ENCODE measurements around the gene SLC17A7.

DNA sequence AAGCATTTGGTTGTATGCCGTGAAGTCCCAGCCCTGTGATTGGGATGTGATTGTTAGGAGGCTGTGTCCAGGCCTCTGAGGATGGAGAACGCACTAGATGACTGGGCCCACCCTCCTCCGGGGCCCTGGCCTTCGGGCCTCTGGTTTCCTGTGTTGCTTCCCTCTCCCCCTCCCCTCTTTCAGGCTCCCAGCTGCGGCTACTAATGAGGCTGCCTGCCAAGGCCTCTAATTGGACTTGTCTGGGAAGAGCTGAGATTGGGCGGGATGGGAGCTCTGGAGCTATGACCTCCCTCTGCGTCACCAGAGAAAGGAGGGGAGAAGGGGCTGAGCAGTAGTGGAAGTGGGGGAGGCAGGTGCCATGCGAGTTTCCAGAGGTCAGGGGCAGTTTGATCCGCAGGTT, 28.0 kb downstream of the SLC17A7 start:
- TF ChIP-seq, protein P1, sequence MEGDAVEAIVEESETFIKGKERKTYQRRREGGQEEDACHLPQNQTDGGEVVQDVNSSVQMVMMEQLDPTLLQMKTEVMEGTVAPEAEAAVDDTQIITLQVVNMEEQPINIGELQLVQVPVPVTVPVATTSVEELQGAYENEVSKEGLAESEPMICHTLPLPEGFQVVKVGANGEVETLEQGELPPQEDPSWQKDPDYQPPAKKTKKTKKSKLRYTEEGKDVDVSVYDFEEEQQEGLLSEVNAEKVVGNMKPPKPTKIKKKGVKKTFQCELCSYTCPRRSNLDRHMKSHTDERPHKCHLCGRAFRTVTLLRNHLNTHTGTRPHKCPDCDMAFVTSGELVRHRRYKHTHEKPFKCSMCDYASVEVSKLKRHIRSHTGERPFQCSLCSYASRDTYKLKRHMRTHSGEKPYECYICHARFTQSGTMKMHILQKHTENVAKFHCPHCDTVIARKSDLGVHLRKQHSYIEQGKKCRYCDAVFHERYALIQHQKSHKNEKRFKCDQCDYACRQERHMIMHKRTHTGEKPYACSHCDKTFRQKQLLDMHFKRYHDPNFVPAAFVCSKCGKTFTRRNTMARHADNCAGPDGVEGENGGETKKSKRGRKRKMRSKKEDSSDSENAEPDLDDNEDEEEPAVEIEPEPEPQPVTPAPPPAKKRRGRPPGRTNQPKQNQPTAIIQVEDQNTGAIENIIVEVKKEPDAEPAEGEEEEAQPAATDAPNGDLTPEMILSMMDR (IDR thresholded peaks at IDR 0.05), result no peak
- TF ChIP-seq ZFX (IDR thresholded peaks at IDR 0.05; ENCODE audit: borderline replicate concordance), result no peak
